GM12864 (cell line): Measurements from ENCODE around the gene SEMA6D.

Experiments used
- DNase-seq: peaks from one replicate; pipeline ENCODE4 v3.0.0-alpha.2; 2011; ENCODE audit warnings: low read depth
- H3K4me3 ChIP-seq: 2 replicates; pipeline ENCODE4 v1.5.1; 2011; ENCODE audit warnings: mild to moderate bottlenecking, low read depth, low read length, control low read depth
- TF ChIP-seq, protein P1 (sequence below): IDR thresholded peaks from 2 replicates; pipeline ENCODE4 v1.5.1; 2011; ENCODE audit warnings: low read depth, mild to moderate bottlenecking, moderate library complexity, low read length, control low read depth, inconsistent platforms; ENCODE audit errors: missing control alignments

The SEMA6D gene

DNA sequence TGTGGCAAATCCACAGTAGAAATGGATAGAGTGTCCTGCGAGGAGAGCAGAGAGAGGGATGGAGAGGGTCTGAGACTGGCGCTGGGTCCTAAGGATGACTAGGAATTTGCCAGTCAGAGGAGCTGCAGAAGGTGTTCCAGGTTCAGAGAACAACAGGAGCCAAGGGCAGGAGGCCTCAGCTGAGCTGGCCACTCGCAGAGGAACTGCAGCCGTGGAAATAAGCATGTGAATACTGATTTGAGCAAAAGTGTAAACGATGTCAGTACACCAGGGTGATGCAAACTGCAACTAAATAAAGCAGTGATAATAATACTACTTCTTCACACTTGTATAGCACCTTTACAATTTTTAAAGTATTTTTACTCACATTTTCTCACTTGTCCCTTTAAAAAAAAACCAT is 24.6 kb downstream of the SEMA6D start:
- TF ChIP-seq, protein P1, sequence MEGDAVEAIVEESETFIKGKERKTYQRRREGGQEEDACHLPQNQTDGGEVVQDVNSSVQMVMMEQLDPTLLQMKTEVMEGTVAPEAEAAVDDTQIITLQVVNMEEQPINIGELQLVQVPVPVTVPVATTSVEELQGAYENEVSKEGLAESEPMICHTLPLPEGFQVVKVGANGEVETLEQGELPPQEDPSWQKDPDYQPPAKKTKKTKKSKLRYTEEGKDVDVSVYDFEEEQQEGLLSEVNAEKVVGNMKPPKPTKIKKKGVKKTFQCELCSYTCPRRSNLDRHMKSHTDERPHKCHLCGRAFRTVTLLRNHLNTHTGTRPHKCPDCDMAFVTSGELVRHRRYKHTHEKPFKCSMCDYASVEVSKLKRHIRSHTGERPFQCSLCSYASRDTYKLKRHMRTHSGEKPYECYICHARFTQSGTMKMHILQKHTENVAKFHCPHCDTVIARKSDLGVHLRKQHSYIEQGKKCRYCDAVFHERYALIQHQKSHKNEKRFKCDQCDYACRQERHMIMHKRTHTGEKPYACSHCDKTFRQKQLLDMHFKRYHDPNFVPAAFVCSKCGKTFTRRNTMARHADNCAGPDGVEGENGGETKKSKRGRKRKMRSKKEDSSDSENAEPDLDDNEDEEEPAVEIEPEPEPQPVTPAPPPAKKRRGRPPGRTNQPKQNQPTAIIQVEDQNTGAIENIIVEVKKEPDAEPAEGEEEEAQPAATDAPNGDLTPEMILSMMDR: no peak
- no peak overlapping the region for H3K4me3 ChIP-seq
- no peak for DNase-seq

DNA sequence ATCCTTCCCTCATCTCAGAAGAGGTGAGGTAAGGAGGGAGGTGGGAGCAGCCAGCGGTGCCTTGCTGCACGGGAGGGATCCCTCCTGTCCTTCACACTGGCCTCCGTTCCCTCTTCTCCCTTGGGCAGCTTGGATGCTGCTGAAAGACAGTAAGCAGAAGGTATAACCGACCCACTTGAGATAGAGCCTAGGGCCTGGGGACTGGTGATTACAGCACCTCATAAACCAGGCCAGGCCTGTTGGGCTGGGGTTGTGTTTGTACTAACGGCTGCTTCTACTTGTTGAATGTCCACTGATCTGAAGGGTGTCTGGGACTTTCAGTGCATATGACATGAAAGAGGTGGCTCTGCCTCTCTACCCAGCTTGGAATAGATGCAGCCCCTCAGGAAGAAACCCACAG is 25.0 kb downstream of the SEMA6D start:
- TF ChIP-seq, protein P1: no peak
- no peak overlapping the region for H3K4me3 ChIP-seq
- no peak for DNase-seq

DNA sequence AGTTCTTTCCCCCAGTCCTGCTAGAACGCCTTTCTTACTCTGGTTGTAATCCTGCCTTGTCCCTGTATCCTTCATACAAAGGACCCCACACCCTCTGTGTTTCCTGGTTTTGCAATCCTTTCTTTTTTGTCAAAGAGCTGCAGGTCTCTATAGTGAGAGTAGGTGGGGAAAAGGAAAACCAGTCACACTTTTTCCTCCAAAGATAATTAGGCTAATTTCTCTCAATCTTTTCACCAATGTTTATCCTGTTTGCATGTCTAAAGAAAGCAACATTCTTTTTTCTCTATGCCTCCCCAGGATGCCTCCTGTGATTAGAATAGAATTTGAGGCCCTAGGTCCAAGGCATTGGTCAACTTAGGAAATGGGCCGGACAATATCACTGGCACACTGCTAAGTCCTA is 25.4 kb downstream of the SEMA6D start:
- no peak overlapping the region for H3K4me3 ChIP-seq
- TF ChIP-seq, protein P1: no peak
- DNase-seq: no peak

DNA sequence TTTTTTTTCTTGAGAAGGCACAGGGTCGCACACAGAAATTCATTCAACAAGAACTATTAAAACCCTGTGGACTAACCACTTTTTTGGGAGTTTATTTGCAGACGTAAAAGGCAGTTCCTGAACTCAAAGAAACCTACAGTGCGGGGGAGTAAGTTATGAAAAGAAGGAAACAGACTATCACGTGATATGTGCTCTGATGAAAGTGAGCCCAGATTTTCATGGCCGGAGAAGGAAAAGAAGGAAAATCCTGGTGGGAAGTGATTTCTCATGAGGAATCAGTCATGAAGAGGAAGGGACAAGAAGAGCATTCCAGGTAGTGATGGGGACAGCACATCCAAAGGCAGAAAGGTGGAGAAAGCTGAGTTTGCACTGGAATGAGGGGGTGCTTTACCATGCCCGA is 26.1 kb downstream of the SEMA6D start:
- TF ChIP-seq, protein P1: no peak

DNA sequence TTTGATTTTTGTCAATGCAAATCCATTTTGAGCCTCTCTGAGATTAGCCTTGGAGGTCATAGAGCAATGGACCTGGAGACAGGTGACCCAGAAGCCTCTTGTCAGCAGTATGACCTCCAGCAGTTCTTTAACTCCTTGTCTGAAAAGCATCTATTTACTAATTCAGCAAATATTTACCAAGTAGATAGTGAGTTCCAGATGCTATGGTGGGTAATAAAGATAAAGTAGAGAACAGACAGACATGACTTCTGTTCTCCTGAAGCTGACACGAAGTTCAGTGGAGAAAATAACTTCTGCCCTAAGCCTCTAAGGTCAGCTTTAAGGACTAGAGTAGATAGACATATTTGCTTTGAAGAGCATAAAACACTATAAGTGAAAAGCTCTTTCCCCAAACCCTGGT is 26.6 kb downstream of the SEMA6D start:
- TF ChIP-seq, protein P1: no peak
- DNase-seq: no peak
- H3K4me3 ChIP-seq: no peak overlapping the region

More for the DNA sequence above, 26.1 kb downstream of the SEMA6D start:
- H3K4me3 ChIP-seq: no peak overlapping the region
- no peak for DNase-seq

DNA sequence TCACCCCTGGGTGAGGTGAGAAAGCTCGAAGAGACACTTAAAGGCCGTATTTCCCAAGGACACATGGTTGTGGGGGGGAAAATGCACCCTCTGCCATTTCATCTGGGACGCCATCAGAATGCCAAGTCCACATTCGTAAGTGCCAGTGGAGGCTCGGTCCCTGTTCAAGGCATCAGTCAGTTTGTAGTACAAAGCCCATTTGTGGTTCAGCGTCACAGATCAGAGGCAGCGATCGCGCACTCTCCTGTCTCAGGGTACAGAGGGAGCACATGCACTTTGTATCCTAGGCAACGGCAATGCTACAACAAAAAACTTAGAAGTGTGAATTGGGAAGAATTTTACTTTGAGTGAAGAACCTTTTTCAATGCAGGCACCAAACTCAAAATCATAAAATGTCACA is 27.2 kb downstream of the SEMA6D start:
- no peak overlapping the region for H3K4me3 ChIP-seq
- TF ChIP-seq, protein P1: no peak
- no peak for DNase-seq

DNA sequence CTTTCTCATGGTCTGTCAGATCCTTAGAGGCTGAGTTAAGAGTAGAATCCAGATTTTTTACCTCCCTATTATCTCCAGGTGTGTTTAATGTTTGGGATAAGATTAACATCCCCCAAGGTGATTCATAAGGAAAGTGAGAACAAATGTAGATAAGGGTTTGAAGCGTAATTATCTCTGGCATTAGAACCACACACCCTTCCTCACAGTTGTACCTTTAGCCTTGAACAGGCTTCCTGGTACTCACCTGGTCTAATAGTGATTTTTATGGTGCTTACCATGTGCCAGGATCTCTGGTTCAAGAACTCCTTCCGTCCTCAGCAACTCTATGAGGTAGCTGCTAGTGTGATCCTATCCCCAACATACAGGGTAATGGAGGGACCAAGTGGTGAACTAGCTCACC is 27.7 kb downstream of the SEMA6D start:
- TF ChIP-seq, protein P1: no peak
- DNase-seq: no peak
- H3K4me3 ChIP-seq: no peak overlapping the region
